Measurements from ENCODE around the gene ZFYVE1.

GRCh38 chr14:72952171-72952570 lies 74.7 kb downstream of the ZFYVE1 start:
- TF ChIP-seq EZH2phosphoT487 (IDR thresholded peaks at IDR 0.05; ENCODE audit: borderline replicate concordance, low read length): no peak
- no peak for TF ChIP-seq CTCF (conservative IDR thresholded peaks at IDR 0.05; ENCODE audit: low read depth, low read length)
